ENCODE data around the gene SLC17A9. TPM values are rescaled to one million over a fixed set of nuclear protein-coding genes. Genes with fewer than 3 reads are reported as not detected.

The SLC17A9 gene
- total and polyA plus RNA-seq, 2 experiments from 2014 or later, result 1.8 to 3.2 TPM

DNA sequence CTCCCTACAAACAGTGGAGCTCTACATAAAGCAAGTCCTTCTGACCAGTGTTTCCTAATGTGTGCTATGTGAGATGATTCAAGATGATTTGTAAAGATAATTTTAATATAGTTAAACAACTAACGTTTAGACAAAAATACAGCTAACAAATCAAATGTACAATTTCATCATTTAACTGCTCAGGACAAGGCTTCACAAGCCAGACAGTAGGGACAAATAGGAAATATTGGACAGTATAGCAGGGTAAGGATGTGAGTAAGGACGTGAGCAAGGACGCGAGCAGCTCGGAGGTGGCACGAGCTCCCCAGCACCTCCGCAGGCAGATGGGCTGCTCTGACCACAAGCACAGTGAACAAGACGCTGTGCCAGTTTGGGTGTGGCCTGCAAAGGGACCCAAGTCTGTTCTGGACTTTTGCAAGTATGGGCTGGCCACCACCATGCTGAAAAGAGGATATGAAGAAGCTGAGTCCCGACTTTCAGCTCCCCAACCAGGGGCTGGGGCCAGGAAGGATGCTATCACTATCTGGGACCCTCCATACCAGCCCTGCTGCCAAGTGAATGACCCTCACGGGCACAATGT, 40.7 kb upstream of the SLC17A9 start:
- H3K27ac ChIP-seq, result no peak overlapping the region
- no peaks in the 10 kb centered on the region for H3K27me3 ChIP-seq
- DNase-seq (ENCODE audit: low read depth in 1 of 2, low spot score in 1 of 2), result no peak
- TF ChIP-seq, protein P1, sequence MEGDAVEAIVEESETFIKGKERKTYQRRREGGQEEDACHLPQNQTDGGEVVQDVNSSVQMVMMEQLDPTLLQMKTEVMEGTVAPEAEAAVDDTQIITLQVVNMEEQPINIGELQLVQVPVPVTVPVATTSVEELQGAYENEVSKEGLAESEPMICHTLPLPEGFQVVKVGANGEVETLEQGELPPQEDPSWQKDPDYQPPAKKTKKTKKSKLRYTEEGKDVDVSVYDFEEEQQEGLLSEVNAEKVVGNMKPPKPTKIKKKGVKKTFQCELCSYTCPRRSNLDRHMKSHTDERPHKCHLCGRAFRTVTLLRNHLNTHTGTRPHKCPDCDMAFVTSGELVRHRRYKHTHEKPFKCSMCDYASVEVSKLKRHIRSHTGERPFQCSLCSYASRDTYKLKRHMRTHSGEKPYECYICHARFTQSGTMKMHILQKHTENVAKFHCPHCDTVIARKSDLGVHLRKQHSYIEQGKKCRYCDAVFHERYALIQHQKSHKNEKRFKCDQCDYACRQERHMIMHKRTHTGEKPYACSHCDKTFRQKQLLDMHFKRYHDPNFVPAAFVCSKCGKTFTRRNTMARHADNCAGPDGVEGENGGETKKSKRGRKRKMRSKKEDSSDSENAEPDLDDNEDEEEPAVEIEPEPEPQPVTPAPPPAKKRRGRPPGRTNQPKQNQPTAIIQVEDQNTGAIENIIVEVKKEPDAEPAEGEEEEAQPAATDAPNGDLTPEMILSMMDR (IDR thresholded peaks at IDR 0.05; ENCODE audit: low read depth, low read length), result no peak
- H3K4me3 ChIP-seq, result no peak overlapping the region
- no peaks in the 10 kb centered on the region for H3K9me3 ChIP-seq (ENCODE audit: low read depth)
- peaks cover 20% of the 10 kb centered on the region for H3K4me1 ChIP-seq (ENCODE audit: low read depth)
- peaks cover 50% of the 10 kb centered on the region for H3K36me3 ChIP-seq

DNA sequence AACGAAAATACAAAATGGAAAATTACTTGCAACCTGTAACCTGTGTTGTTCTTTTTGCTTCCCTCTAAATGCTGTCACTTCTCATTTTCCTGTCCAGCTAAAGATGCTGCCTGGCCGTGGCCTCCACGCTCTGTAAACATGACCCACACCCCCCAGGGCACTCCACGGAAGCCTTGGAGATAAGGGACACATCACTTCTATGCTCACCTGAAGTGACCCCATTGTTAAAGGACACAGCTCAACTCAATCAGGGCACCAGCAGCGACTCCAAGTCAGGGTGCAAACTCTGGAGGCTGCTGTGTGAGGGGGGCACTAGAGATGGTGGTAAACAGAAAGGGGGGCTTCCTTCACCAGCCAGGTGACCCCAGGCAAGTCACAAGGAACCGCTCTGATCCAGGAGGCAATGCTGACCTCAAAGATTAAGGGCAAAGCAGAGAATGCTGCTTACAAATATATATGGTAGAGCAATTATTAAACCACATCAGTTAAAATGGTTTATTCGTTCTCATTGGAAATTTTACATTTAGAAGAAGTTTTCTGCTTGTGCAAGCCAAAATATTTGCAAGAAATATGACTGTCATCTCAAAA, 39.4 kb upstream of the SLC17A9 start:
- peaks cover 37% of the 10 kb centered on the region for H3K36me3 ChIP-seq
- no peak overlapping the region for H3K4me3 ChIP-seq
- TF ChIP-seq, protein P1 (IDR thresholded peaks at IDR 0.05; ENCODE audit: low read depth, low read length), result no peak
- no peak overlapping the region for H3K27ac ChIP-seq
- peaks cover 20% of the 10 kb centered on the region for H3K4me1 ChIP-seq (ENCODE audit: low read depth)
- no peaks in the 10 kb centered on the region for H3K9me3 ChIP-seq (ENCODE audit: low read depth)
- DNase-seq (ENCODE audit: low read depth in 1 of 2, low spot score in 1 of 2), result no peak
- H3K27me3 ChIP-seq, result no peaks in the 10 kb centered on the region

DNA sequence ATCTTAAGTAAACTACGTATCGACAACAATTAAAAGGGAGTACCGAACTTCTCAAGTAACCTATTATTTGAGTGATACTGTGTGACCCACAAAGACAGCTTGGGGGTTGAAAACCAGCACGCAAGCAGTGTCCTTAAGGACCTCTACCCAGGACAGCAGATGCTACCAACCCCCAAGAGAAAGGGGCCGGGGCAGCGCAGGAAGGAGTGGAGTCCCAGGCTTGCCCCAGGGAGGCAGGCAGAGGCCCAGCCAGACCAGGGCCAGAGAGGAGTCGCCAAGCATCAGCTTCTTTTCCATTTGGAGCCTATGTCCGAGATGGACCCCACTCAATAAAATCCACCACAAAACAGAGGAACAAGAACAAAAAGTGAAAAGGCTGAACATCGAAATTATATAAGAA, 38.1 kb upstream of the SLC17A9 start:
- Histone ChIP-seq H3K4me1 (ENCODE audit: low read depth) (peaks cover 20% of the 10 kb centered on the region), H3K36me3 (peaks cover 24% of the 10 kb centered on the region), H3K4me3 (no peak overlapping the region), H3K27ac (peak overlapping the region; percentile 49), H3K27me3 (no peaks in the 10 kb centered on the region), H3K9me3 (ENCODE audit: low read depth) (no peaks in the 10 kb centered on the region)
- TF ChIP-seq, protein P1 (IDR thresholded peaks at IDR 0.05; ENCODE audit: low read depth, low read length), result no peak
- no peak for DNase-seq (ENCODE audit: low read depth in 1 of 2, low spot score in 1 of 2)

DNA sequence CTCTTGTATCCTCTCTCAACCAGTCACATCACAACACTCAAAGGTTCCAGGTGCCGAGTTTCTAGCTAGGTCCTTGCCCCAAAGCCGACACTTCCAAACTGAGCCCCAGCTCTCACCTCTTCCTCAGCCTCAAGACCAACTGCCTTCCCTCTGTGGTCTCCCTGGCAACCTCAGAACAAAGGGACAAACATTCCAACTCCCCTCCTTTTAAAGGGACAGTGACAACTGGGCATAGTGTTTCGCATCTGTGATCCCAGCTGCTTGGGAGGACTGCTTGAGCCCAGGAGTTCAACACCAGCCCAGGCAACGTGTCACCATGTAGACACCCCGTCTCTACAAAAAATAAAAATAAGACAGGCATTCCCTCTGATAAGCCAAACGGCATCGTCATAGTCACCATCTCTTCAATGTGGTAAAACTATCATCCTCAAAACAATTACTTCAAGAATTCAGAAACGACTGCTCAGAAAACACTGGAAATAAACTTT, 37.5 kb upstream of the SLC17A9 start:
- H3K4me1 ChIP-seq (ENCODE audit: low read depth), result peaks cover 25% of the 10 kb centered on the region
- H3K27me3 ChIP-seq, result no peaks in the 10 kb centered on the region
- TF ChIP-seq, protein P1 (IDR thresholded peaks at IDR 0.05; ENCODE audit: low read depth, low read length), result no peak
- H3K9me3 ChIP-seq (ENCODE audit: low read depth), result no peaks in the 10 kb centered on the region
- peak; percentile 42 to 64 for DNase-seq (ENCODE audit: low read depth in 1 of 2, low spot score in 1 of 2)
- H3K4me3 ChIP-seq, result no peak overlapping the region
- H3K36me3 ChIP-seq, result peaks cover 18% of the 10 kb centered on the region
- H3K27ac ChIP-seq, result no peak overlapping the region

DNA sequence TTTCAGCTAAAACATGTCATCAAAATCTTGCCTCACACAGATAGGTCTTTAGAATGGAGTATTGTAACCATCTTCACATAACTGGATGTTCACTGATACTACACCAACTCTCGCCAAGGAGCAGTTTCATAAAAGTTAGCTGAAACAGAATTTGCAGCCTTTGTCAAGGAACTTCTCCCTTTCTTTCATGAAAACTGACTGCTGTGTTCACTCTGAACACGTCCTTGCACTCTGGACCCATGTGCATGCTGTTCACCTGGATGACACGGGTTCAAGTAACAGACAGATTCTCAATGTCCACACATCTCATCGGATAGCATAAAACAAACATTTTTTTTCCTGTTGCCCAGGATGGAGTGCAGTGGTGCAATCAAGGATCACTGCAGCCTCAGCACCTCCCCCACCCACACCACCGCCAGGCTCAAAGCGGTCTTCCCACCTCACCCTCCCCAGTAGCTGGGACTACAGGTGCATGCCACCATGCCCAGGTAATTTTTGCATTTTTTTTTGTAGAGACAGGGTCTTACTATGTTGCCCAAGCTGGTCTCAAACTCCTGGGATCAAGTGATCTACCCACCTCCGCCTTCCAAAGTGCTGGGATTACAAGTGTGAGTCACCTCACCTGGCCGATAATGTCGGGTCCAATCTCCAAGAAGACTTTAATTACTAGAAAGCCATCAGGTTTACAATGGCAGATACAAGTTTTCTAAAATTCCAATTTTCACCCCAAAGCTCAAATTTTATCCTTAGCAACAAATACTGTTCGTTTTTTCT, 35.6 kb upstream of the SLC17A9 start:
- Histone ChIP-seq H3K4me1 (ENCODE audit: low read depth) (peaks cover 41% of the 10 kb centered on the region), H3K4me3 (no peak overlapping the region), H3K36me3 (peaks cover 7% of the 10 kb centered on the region), H3K9me3 (ENCODE audit: low read depth) (no peaks in the 10 kb centered on the region), H3K27me3 (no peaks in the 10 kb centered on the region), H3K27ac (no peak overlapping the region)
- TF ChIP-seq, protein P1 (IDR thresholded peaks at IDR 0.05; ENCODE audit: low read depth, low read length), result no peak
- no peak for DNase-seq (ENCODE audit: low read depth in 1 of 2, low spot score in 1 of 2)
